Astrocyte of the cerebellum (primary cell): Measurements from ENCODE around the gene POU5F1.
"Not testable (repeated sequence)": the region's sequence is repeated elsewhere in the genome, so short reads cannot be mapped to it uniquely, and the experiment has no call there.

Experiments
- DNase-seq: peaks from one replicate; pipeline ENCODE4 v3.0.0-alpha.2; 2011; ENCODE audit warnings: low read depth
- H3K4me3 ChIP-seq: 2 replicates; pipeline ENCODE4 v1.5.1; 2011; ENCODE audit warnings: mild to moderate bottlenecking, low read depth, low read length, moderate library complexity
- CTCF ChIP-seq: IDR thresholded peaks from 2 replicates; pipeline ENCODE4 v1.5.1; 2012; ENCODE audit warnings: low read length, low read depth, moderate library complexity, mild to moderate bottlenecking; ENCODE audit errors: missing control alignments
- in situ Hi-C: cut with HindIII; loops from 2 replicates; pipeline ENCODE4 v1.10.0; 2017; ENCODE audit warnings: low sequenced_read_pairs

POU5F1 gene

GRCh38 chr6:31175971-31176370 is 5.5 kb upstream of the POU5F1 start:
- TF ChIP-seq CTCF, result no peak
- H3K4me3 ChIP-seq, result no peak overlapping the region
- in situ Hi-C loops, result no loop called here
- DNase-seq, result no peak

GRCh38 chr6:31174378-31174777 is 3.9 kb upstream of the POU5F1 start:
- no peak for TF ChIP-seq CTCF
- DNase-seq, result no peak
- in situ Hi-C loops, result no loop called here
- no peak overlapping the region for H3K4me3 ChIP-seq

- TF ChIP-seq CTCF, result no peak
- no peak overlapping the region for H3K4me3 ChIP-seq
- no peak for DNase-seq
- in situ Hi-C loops, result no loop called here
Observed at GRCh38 chr6:31173406-31173805, 2.9 kb upstream of the POU5F1 start.

GRCh38 chr6:31172973-31173384 is 2.5 kb upstream of the POU5F1 start:
- DNase-seq, result no peak
- H3K4me3 ChIP-seq, result no peak overlapping the region
- no peak for TF ChIP-seq CTCF
- in situ Hi-C loops, result no loop called here

GRCh38 chr6:31171931-31172905 is 1.7 kb upstream of the POU5F1 start:
- H3K4me3 ChIP-seq, result no peak overlapping the region
- DNase-seq, result no peak
- TF ChIP-seq CTCF, result no peak
- in situ Hi-C loops, result no loop called here

- in situ Hi-C loops, result no loop called here
- no peak for TF ChIP-seq CTCF
- no peak for DNase-seq
- H3K4me3 ChIP-seq, result no peak overlapping the region
Observed at GRCh38 chr6:31170987-31171671, 647 bp upstream of the POU5F1 start.

GRCh38 chr6:31169858-31170599 is 453 bp downstream of the POU5F1 start:
- DNase-seq, in situ Hi-C loops: not testable (repeated sequence)

More at GRCh38 chr6:31169858-31170599, 453 bp downstream of the POU5F1 start:
- not testable (repeated sequence) for H3K4me3 ChIP-seq
